Panc1 (cell line): ENCODE measurements around the gene WDR82. TPM values are rescaled to one million over a fixed set of nuclear protein-coding genes. Genes with fewer than 3 reads are reported as not detected.

ENCODE experiments used
- ATAC-seq: fragments of 200-7000 bp; cut with Tn5 transposase; 2 replicates; pipeline ENCODE4 v1.9.1; 2020; ENCODE audit warnings: mild to moderate bottlenecking, moderate library complexity
- BruUV-seq: library from RNA; stranded (reverse); fragments of 400-500 nt; replicated peaks from 2 replicates; lab custom pipeline; 2021; lab: Mats Ljungman, UMichigan
- CTCF ChIA-PET: fragments of 300-600 bp; sonication (Branson Sonifier 250); formaldehyde crosslinking; loops from one replicate; lab custom pipeline; 2022; ENCODE audit warnings: antibody characterized with exemption; lab: Charles Lee
- POLR2A ChIA-PET: fragments of 300-600 bp; sonication (Branson Sonifier 250); formaldehyde crosslinking; loops from one replicate; lab custom pipeline; 2022; ENCODE audit warnings: antibody characterized with exemption; lab: Charles Lee
- DNase-seq: peaks from one replicate; pipeline ENCODE4 v3.0.0-alpha.2; 2010; ENCODE audit warnings: low read depth, low spot score
- H3K27ac ChIP-seq: 2 replicates; pipeline ENCODE4 v1.5.1; 2011; ENCODE audit warnings: mild to moderate bottlenecking, low read length, inconsistent platforms
- H3K27me3 ChIP-seq: fragments of 200-500 bp; sonication (Bioruptor generic); 2 replicates; pipeline ENCODE4 v1.6.0; 2014; ENCODE audit warnings: low read length, inconsistent platforms; ENCODE audit not compliant: control insufficient read depth, insufficient read depth
- H3K36me3 ChIP-seq: fragments of 200-500 bp; sonication (Bioruptor generic); 2 replicates; pipeline ENCODE4 v1.5.1; 2014; ENCODE audit warnings: inconsistent platforms, mild to moderate bottlenecking, low read length, moderate library complexity; ENCODE audit not compliant: control insufficient read depth, insufficient read depth
- H3K4me1 ChIP-seq: 2 replicates; pipeline ENCODE4 v1.5.1; 2011; ENCODE audit warnings: inconsistent platforms, mild to moderate bottlenecking, low read length, moderate library complexity; ENCODE audit not compliant: control insufficient read depth, insufficient read depth
- H3K4me3 ChIP-seq, 2 experiments: 2 replicates each; pipeline ENCODE4 v1.5.1; 2011 to 2012; ENCODE audit warnings: low read depth in 2 of 2, low read length in 2 of 2, mild to moderate bottlenecking in 2 of 2, inconsistent platforms in 1 of 2, moderate library complexity in 1 of 2
- H3K9me3 ChIP-seq: fragments of 200-500 bp; sonication (Bioruptor generic); 2 replicates; pipeline ENCODE4 v1.5.1; 2014; ENCODE audit warnings: low read depth, mild to moderate bottlenecking, inconsistent platforms, low read length, moderate library complexity; ENCODE audit not compliant: control insufficient read depth, insufficient read depth
- CTCF ChIP-seq: fragments of 450-650 bp; IDR thresholded peaks from 2 replicates; pipeline ENCODE4 v1.5.1; 2017; ENCODE audit warnings: mild to moderate bottlenecking
- POLR2AphosphoS5 ChIP-seq: IDR thresholded peaks from 2 replicates; pipeline ENCODE4 v1.6.1; 2012; ENCODE audit warnings: mild to moderate bottlenecking, low read depth, low read length, moderate library complexity
- REST ChIP-seq, 2 experiments: IDR thresholded peaks; 2 replicates each; pipeline ENCODE4 v1.6.1; 2011 to 2012; ENCODE audit warnings: low read depth in 2 of 2, control low read depth in 1 of 2, low read length in 1 of 2, mild to moderate bottlenecking in 1 of 2, moderate library complexity in 1 of 2; ENCODE audit not compliant: insufficient read depth in 1 of 2
- SIN3A ChIP-seq: IDR thresholded peaks from 2 replicates; pipeline ENCODE4 v1.6.1; 2012; ENCODE audit warnings: low read depth, mild to moderate bottlenecking, low read length, moderate library complexity, borderline replicate concordance; ENCODE audit not compliant: insufficient read depth
- TCF7L2 ChIP-seq: IDR thresholded peaks from 2 replicates; pipeline ENCODE4 v1.6.1; 2011; ENCODE audit warnings: mild to moderate bottlenecking, low read depth, low read length, inconsistent platforms
- in situ Hi-C: cut with HindIII; loops from 2 replicates; pipeline ENCODE4 v1.10.0; 2016; ENCODE audit warnings: low sequenced_read_pairs, low pct_unique_long_range_greater_than_20kb
- intact Hi-C: fragments of 100-400 bp; cut with micrococcal nuclease; formaldehyde crosslinking; loops from one replicate; pipeline ENCODE4 v1.10.0; 2022; ENCODE audit not compliant: unreplicated experiment
- total RNA-seq: library from RNA; stranded (reverse); gene quantifications from one replicate; pipeline ENCODE4 v1.2.1, GENCODE V29; 2021; ENCODE audit not compliant: unreplicated experiment

The WDR82 gene
- total RNA-seq, 1 experiment from 2014 or later, result 57.9 TPM

GRCh38 chr3:52315977-52316764 is 37.7 kb upstream of the WDR82 start, which contains the start of gene DNAH1:
DNAH1 (plus strand) TSS chr3:52316319; CDS start chr3:52322443, 6,124 bp downstream.
- ChIA-PET CTCF (no interaction called here), POLR2A (no interaction called here)
- ATAC-seq (no peak), DNase-seq (no peak)
- intact Hi-C loops (no loop called here), in situ Hi-C loops (no loop called here)
- no peaks in the 10 kb centered on the region for H3K27me3 ChIP-seq
- TF ChIP-seq REST (IDR thresholded peaks at IDR 0.05; ENCODE audit: insufficient read depth in 1 of 2, low read depth in 2 of 2, low read length in 1 of 2), result no peak
- no peak for TF ChIP-seq SIN3A
- TF ChIP-seq TCF7L2, result no peak
- no peak for TF ChIP-seq CTCF
- TF ChIP-seq POLR2AphosphoS5, result no peak
- no peak within 1 kb of the TSS for H3K27ac ChIP-seq
- H3K4me1 ChIP-seq, result peaks cover 12% of the 10 kb centered on the region
- BruUV-seq, result no TSS peak
- H3K9me3 ChIP-seq, result no peaks in the 10 kb centered on the region
- H3K4me3 ChIP-seq, result no peak within 1 kb of the TSS
- H3K36me3 ChIP-seq, result no peaks in the 10 kb centered on the region

- ChIA-PET CTCF (no interaction called here), POLR2A (no interaction called here)
- H3K27me3 ChIP-seq, result no peaks in the 10 kb centered on the region
- in situ Hi-C loops, result no loop called here
- H3K4me1 ChIP-seq, result peaks cover 12% of the 10 kb centered on the region
- no TSS peak for BruUV-seq
- intact Hi-C loops, result no loop called here
- no peaks in the 10 kb centered on the region for H3K9me3 ChIP-seq
- H3K4me3 ChIP-seq, result no peak overlapping the region
- no peak overlapping the region for H3K27ac ChIP-seq
- DNase-seq (no peak), ATAC-seq (no peak)
- H3K36me3 ChIP-seq, result no peaks in the 10 kb centered on the region
- TF ChIP-seq REST (IDR thresholded peaks at IDR 0.05; ENCODE audit: insufficient read depth in 1 of 2, low read depth in 2 of 2, low read length in 1 of 2) (no peak), SIN3A (no peak), POLR2AphosphoS5 (no peak), CTCF (no peak), TCF7L2 (no peak)
These were observed 36.6 kb upstream of the WDR82 start for GRCh38 chr3:52315006-52315405.
